Activated CD8-positive, alpha-beta T cell treated with anti-CD3 and anti-CD28 coated beads for 36 hours (primary cell): ENCODE results near the gene POU6F1. TPM values are rescaled to one million over a fixed set of nuclear protein-coding genes. Genes with fewer than 3 reads are reported as not detected.

ENCODE experiments used
- ATAC-seq: fragments of 200-7000 bp; cut with Tn5 transposase; one replicate; pipeline ENCODE4 v1.10.0; 2021; ENCODE audit warnings: mild to moderate bottlenecking, moderate library complexity
- CTCF ChIA-PET: fragments of 350-600 bp; sonication (Branson Sonifier 250); formaldehyde crosslinking; loops from one replicate; lab custom pipeline; 2021; ENCODE audit warnings: antibody characterized with exemption; lab: Charles Lee
- POLR2A ChIA-PET: fragments of 350-600 bp; sonication (Branson Sonifier 250); formaldehyde crosslinking; loops from one replicate; lab custom pipeline; 2021; ENCODE audit warnings: antibody characterized with exemption; lab: Charles Lee
- DNase-seq: peaks from one replicate; pipeline ENCODE4 v3.0.0-alpha.2; 2020
- H3K27ac Mint-ChIP-seq: one replicate; pipeline ENCODE4 v1.8.0; 2021; ENCODE audit warnings: mild to moderate bottlenecking, mixed read lengths
- H3K27me3 Mint-ChIP-seq: one replicate; pipeline ENCODE4 v1.8.0; 2021; ENCODE audit warnings: mixed read lengths
- H3K36me3 Mint-ChIP-seq: one replicate; pipeline ENCODE4 v1.8.0; 2021; ENCODE audit warnings: low read depth, mixed read lengths
- H3K4me1 Mint-ChIP-seq: one replicate; pipeline ENCODE4 v1.8.0; 2021; ENCODE audit warnings: low read depth, mixed read lengths
- H3K4me3 Mint-ChIP-seq: one replicate; pipeline ENCODE4 v1.8.0; 2021; ENCODE audit warnings: mild to moderate bottlenecking, moderate library complexity, mixed read lengths
- H3K9me3 Mint-ChIP-seq: one replicate; pipeline ENCODE4 v1.8.0; 2021; ENCODE audit warnings: mixed read lengths
- intact Hi-C: fragments of 100-400 bp; cut with micrococcal nuclease; formaldehyde crosslinking; loops from one replicate; pipeline ENCODE4 v1.10.0; 2022
- total RNA-seq, 2 experiments: library from RNA; stranded (reverse); gene quantifications; one replicate each; pipeline ENCODE4 v1.2.3, GENCODE V29; 2021
- TF ChIP-seq, protein P1 (sequence below): fragments of 200-600 bp; IDR thresholded peaks from one replicate; pipeline ENCODE4 v1.8.0; 2022; ENCODE audit warnings: antibody characterized with exemption, mild to moderate bottlenecking

POU6F1 gene
- total RNA-seq, 2 experiments from 2014 or later, result 5.8 to 7.3 TPM

DNA sequence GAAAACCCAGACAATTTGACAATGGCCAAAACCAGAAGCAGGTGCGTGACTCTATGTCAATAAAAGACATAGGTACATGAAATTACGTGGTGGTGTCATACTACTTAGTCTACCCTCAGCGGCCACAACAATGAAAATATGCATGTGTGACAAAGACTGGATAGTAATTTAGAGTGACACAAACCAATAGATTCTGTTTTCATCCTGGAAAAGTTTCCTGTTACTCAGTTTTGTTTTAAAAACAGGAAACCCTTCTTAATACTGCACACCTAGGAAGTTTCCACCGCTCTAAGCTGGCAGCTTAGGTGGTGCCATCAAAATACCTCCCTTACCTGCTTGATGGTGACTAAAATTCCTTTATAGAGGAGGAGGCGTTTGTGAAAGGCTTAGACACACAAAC lies 15.1 kb downstream of the POU6F1 start:
- Mint-ChIP-seq H3K27me3 (no peaks in the 10 kb centered on the region), H3K4me1 (peaks cover 5% of the 10 kb centered on the region), H3K27ac (peak overlapping the region; percentile 21), H3K9me3 (no peaks in the 10 kb centered on the region), H3K4me3 (no peak overlapping the region), H3K36me3 (no peaks in the 10 kb centered on the region)
- ATAC-seq, result no peak
- TF ChIP-seq, protein P1, sequence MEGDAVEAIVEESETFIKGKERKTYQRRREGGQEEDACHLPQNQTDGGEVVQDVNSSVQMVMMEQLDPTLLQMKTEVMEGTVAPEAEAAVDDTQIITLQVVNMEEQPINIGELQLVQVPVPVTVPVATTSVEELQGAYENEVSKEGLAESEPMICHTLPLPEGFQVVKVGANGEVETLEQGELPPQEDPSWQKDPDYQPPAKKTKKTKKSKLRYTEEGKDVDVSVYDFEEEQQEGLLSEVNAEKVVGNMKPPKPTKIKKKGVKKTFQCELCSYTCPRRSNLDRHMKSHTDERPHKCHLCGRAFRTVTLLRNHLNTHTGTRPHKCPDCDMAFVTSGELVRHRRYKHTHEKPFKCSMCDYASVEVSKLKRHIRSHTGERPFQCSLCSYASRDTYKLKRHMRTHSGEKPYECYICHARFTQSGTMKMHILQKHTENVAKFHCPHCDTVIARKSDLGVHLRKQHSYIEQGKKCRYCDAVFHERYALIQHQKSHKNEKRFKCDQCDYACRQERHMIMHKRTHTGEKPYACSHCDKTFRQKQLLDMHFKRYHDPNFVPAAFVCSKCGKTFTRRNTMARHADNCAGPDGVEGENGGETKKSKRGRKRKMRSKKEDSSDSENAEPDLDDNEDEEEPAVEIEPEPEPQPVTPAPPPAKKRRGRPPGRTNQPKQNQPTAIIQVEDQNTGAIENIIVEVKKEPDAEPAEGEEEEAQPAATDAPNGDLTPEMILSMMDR, result no peak
- ChIA-PET POLR2A (no interaction called here), CTCF (no interaction called here)
- intact Hi-C loops, result no loop called here
- DNase-seq, result no peak

DNA sequence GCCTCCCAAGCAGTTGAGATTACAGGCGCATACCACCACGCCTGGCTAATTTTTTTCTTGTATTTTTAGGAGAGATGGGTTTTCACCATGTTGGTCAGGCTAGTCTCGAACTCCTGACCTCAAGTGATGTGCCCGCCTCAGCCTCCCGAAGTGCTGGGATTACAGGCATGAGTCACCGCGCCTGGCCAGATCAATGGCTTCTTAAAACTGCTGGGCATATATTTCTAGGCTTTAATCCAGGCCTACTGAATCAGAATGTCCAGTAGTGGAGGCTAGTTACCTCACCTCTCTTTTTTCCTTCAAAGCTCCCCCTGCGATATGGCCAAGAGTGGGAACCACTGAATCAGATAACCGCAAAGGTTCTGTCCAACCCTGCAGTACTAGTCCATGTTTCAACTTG lies 17.1 kb downstream of the POU6F1 start:
- no peak for DNase-seq
- Mint-ChIP-seq H3K27me3 (no peaks in the 10 kb centered on the region), H3K4me3 (no peak overlapping the region), H3K4me1 (peaks cover 5% of the 10 kb centered on the region), H3K36me3 (no peaks in the 10 kb centered on the region), H3K27ac (no peak overlapping the region), H3K9me3 (no peaks in the 10 kb centered on the region)
- ChIA-PET POLR2A (no interaction called here), CTCF (no interaction called here)
- ATAC-seq, result no peak
- intact Hi-C loops, result no loop called here
- TF ChIP-seq, protein P1, result no peak

DNA sequence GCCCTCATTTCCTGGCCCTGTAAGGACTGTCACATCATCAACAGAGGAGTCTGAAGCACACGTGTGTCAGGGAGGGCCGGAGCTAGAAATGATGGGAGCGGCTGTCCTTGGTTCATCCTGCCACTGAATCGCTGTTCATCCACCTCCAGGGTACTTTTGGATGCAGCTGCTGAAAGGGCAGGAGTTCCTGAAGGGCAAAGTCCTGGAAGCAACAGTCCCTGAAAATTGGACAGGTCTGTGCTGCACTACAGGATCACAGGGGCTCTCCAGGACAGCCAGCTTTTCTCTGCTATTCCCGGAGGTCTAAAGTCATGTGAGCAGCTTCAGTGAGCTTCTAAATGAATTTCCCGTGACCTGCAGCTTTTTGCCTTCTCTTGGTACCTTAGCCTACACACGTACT lies 17.7 kb downstream of the POU6F1 start:
- intact Hi-C loops, result no loop called here
- DNase-seq, result no peak
- Mint-ChIP-seq H3K36me3 (no peaks in the 10 kb centered on the region), H3K4me1 (peaks cover 5% of the 10 kb centered on the region), H3K4me3 (no peak overlapping the region), H3K27ac (no peak overlapping the region), H3K27me3 (no peaks in the 10 kb centered on the region), H3K9me3 (no peaks in the 10 kb centered on the region)
- no peak for ATAC-seq
- TF ChIP-seq, protein P1, result no peak
- ChIA-PET POLR2A (no interaction called here), CTCF (interaction anchor here (0.6 to 1.0 kb wide), 2 partner anchors 16 to 18 kb away, joined by 3 read pairs; no protein-coding TSS in a partner anchor)

DNA sequence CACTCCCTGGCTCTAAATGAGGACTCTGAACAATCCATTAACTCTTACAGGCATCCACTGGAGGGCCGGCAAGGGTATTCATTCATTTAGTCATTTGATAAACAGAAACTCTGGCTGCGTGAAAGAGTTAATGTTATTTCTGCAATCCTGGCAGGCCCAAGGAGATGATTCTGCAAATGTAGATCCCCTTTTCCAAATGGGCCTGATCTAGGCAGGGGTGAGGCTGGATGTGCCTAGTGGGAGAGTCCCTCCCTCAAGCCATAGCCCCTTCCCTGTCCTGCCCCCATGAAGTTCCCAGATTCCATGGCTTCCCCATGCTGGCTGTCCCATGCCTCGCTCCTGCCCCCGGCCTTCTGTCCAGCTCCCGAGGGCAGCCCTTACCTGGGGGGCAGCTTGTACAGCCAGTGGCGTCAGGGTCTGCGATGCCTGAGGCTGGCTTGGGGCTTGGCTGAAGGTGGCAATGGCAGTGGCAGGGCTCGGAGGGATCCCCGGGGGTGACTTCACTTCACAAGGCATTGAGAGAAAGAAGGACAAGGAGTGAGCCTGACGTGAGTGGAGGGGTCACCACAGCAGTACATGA lies 18.4 kb downstream of the POU6F1 start:
- ChIA-PET CTCF (interaction anchor here (0.6 to 1.0 kb wide), 2 partner anchors 17 to 19 kb away, joined by 3 read pairs; no protein-coding TSS in a partner anchor), POLR2A (no interaction called here)
- no peaks in the 10 kb centered on the region for H3K27me3 Mint-ChIP-seq
- peaks cover 5% of the 10 kb centered on the region for H3K4me1 Mint-ChIP-seq
- no peaks in the 10 kb centered on the region for H3K36me3 Mint-ChIP-seq
- no peak overlapping the region for H3K4me3 Mint-ChIP-seq
- TF ChIP-seq, protein P1, result no peak
- ATAC-seq (no peak), DNase-seq (no peak)
- no peaks in the 10 kb centered on the region for H3K9me3 Mint-ChIP-seq
- intact Hi-C loops, result no loop called here
- H3K27ac Mint-ChIP-seq, result no peak overlapping the region

DNA sequence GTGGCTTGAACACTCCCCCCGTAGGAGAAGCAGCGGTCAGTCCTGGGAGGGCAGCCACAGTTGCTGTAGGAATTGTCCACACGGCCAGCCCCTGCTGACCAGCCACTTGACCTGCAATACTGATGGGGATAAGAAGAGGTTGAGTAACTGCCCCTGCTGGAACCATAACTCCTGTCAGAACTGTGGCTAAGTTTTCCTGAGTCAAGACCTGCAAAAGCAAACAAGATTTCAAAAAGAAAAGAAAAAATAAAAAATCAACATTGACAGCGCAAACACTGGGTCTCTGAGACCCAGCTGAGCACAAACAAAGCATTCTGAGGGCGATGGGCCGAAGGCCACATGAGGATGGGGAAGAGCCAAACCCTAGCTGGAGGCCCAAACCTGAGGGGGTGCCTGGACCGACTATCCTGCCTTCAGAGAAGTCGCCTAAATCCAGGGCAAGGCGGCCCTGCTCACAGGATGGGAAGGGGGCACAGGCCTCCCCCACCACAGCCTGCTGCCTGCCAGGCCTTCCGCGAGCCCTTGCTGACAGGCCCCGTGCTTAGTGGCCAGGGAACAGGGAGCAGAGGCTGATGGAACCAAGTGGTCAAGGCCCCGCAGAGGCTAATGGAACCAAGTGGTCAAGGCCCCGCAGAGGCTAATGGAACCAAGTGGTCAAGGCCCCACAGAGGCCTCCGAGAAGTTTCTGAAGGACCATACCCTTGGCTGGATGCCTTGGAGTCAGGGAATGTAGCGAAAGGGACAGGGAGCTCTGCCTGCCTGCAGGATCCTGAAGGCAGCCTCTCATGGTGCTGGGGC lies 19.1 kb downstream of the POU6F1 start:
- H3K9me3 Mint-ChIP-seq, result no peaks in the 10 kb centered on the region
- ATAC-seq (no peak), DNase-seq (no peak)
- no peaks in the 10 kb centered on the region for H3K27me3 Mint-ChIP-seq
- POLR2A ChIA-PET, result no interaction called here
- intact Hi-C loops, result no loop called here
- H3K27ac Mint-ChIP-seq, result no peak overlapping the region
- TF ChIP-seq, protein P1, result no peak
- H3K4me3 Mint-ChIP-seq, result no peak overlapping the region
- H3K4me1 Mint-ChIP-seq, result peaks cover 5% of the 10 kb centered on the region
- CTCF ChIA-PET, result interaction anchor here (1.0 kb wide), 1 partner anchor 18 kb away, joined by 3 read pairs; no protein-coding TSS in a partner anchor
- H3K36me3 Mint-ChIP-seq, result no peaks in the 10 kb centered on the region
